H1 (cell line): ENCODE measurements around the gene INPP5B.

ENCODE experiments used
- BACH1 ChIP-seq: IDR thresholded peaks from 2 replicates; pipeline ENCODE4 v1.6.1; 2012; ENCODE audit warnings: low read length, improper control_type of control experiment
- BRCA1 ChIP-seq: IDR thresholded peaks from 2 replicates; pipeline ENCODE4 v1.6.1; 2012; ENCODE audit warnings: low read depth, low read length, improper control_type of control experiment
- CHD2 ChIP-seq: IDR thresholded peaks from 2 replicates; pipeline ENCODE4 v1.6.1; 2012; ENCODE audit warnings: low read length, improper control_type of control experiment
- EZH2 ChIP-seq: fragments of 200-600 bp; sonication (generic); IDR thresholded peaks from 2 replicates; pipeline ENCODE4 v1.7.1; 2012; ENCODE audit warnings: low read depth, mild to moderate bottlenecking, moderate library complexity, low read length, inconsistent platforms; ENCODE audit not compliant: severe bottlenecking
- HDAC2 ChIP-seq, 2 experiments: fragments of 300-600 bp in 1 of 2; sonication (generic) in 1 of 2; IDR thresholded peaks; 2 replicates each; pipeline ENCODE4 v1.6.1; 2011 to 2012; ENCODE audit warnings: low read depth in 2 of 2, low read length in 2 of 2, mild to moderate bottlenecking in 2 of 2, moderate library complexity in 2 of 2, borderline replicate concordance in 1 of 2, inconsistent platforms in 1 of 2
- JUN ChIP-seq: IDR thresholded peaks from 2 replicates; pipeline ENCODE4 v1.6.1; 2011; ENCODE audit warnings: low read depth, mild to moderate bottlenecking, improper control_type of control experiment, low read length
- KDM5A ChIP-seq: fragments of 200-600 bp; IDR thresholded peaks from 2 replicates; pipeline ENCODE4 v1.7.1; 2012; ENCODE audit warnings: mild to moderate bottlenecking, low read length, inconsistent platforms, mixed read lengths
- POLR2A ChIP-seq, 2 experiments: IDR thresholded peaks; 1 replicate in 1 of 2; 2 replicates in 1 of 2; pipeline ENCODE4 v1.6.1; 2011; ENCODE audit warnings: low read depth in 2 of 2, low read length in 2 of 2, mild to moderate bottlenecking in 2 of 2; ENCODE audit errors: control extremely low read depth in 1 of 2
- RAD21 ChIP-seq, 2 experiments: IDR thresholded peaks in 1 of 2; conservative IDR thresholded peaks in 1 of 2; 2 replicates each; pipeline ENCODE4 v1.6.1; 2011; ENCODE audit warnings: low read depth in 2 of 2, low read length in 2 of 2, improper control_type of control experiment in 1 of 2, inconsistent platforms in 1 of 2, mild to moderate bottlenecking in 1 of 2, moderate library complexity in 1 of 2
- ZNF274 ChIP-seq: IDR thresholded peaks from 2 replicates; pipeline ENCODE4 v1.7.0; 2012; ENCODE audit warnings: low read length, borderline replicate concordance; ENCODE audit errors: extremely low read depth
- TF ChIP-seq, protein P1 (sequence below), 3 experiments: IDR thresholded peaks; 1 replicate in 2 of 3; 2 replicates in 1 of 3; pipeline versions ENCODE4 v1.5.1 to v1.6.1; 2011; ENCODE audit warnings: low read length in 3 of 3, mild to moderate bottlenecking in 3 of 3, inconsistent platforms in 2 of 3, low read depth in 1 of 3, moderate library complexity in 1 of 3; ENCODE audit not compliant: insufficient read depth in 1 of 3; ENCODE audit errors: control extremely low read depth in 1 of 3
- TF ChIP-seq, protein P2 (sequence below): IDR thresholded peaks from 2 replicates; pipeline ENCODE4 v1.6.1; 2011; ENCODE audit warnings: low read length, improper control_type of control experiment

- TF ChIP-seq JUN (no peak), POLR2A (IDR thresholded peaks at IDR 0.05; ENCODE audit: control extremely low read depth in 1 of 2, low read depth in 2 of 2, low read length in 2 of 2) (no peak), EZH2 (no peak), RAD21 (IDR thresholded peaks at IDR 0.05 in 1 of 2, conservative IDR thresholded peaks at IDR 0.05 in 1 of 2; ENCODE audit: low read depth in 2 of 2, low read length in 2 of 2) (no peak), ZNF274 (no peak), HDAC2 (IDR thresholded peaks at IDR 0.05; ENCODE audit: borderline replicate concordance in 1 of 2, low read depth in 2 of 2, low read length in 2 of 2) (no peak), BACH1 (no peak), CHD2 (no peak), BRCA1 (no peak), KDM5A (no peak)
- TF ChIP-seq, protein P1, sequence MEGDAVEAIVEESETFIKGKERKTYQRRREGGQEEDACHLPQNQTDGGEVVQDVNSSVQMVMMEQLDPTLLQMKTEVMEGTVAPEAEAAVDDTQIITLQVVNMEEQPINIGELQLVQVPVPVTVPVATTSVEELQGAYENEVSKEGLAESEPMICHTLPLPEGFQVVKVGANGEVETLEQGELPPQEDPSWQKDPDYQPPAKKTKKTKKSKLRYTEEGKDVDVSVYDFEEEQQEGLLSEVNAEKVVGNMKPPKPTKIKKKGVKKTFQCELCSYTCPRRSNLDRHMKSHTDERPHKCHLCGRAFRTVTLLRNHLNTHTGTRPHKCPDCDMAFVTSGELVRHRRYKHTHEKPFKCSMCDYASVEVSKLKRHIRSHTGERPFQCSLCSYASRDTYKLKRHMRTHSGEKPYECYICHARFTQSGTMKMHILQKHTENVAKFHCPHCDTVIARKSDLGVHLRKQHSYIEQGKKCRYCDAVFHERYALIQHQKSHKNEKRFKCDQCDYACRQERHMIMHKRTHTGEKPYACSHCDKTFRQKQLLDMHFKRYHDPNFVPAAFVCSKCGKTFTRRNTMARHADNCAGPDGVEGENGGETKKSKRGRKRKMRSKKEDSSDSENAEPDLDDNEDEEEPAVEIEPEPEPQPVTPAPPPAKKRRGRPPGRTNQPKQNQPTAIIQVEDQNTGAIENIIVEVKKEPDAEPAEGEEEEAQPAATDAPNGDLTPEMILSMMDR (IDR thresholded peaks at IDR 0.05; ENCODE audit: control extremely low read depth in 1 of 3, insufficient read depth in 1 of 3, low read depth in 1 of 3, low read length in 3 of 3), result no peak
- TF ChIP-seq, protein P2, sequence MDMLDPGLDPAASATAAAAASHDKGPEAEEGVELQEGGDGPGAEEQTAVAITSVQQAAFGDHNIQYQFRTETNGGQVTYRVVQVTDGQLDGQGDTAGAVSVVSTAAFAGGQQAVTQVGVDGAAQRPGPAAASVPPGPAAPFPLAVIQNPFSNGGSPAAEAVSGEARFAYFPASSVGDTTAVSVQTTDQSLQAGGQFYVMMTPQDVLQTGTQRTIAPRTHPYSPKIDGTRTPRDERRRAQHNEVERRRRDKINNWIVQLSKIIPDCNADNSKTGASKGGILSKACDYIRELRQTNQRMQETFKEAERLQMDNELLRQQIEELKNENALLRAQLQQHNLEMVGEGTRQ, result no peak
These were observed 5.9 kb upstream of the INPP5B start for GRCh38 chr1:37952738-37953137.
